Esophagus squamous epithelium (tissue), 5 donors: ENCODE measurements around the gene CHST7. TPM values are rescaled to one million over a fixed set of nuclear protein-coding genes. Genes with fewer than 3 reads are reported as not detected.

Experiments used
- DNase-seq: peaks from one replicate; lab custom pipeline; 2025; lab: John Stamatoyannopoulos, UW
- H3K27ac ChIP-seq, 4 donors: fragments of 200-600 bp; sonication (generic); one replicate each; pipeline ENCODE4 v1.5.1; 2016 to 2019; ENCODE audit warnings: mild to moderate bottlenecking in 1 of 4
- H3K27me3 ChIP-seq, 4 donors: fragments of 200-600 bp; sonication (generic); 1 replicate in 3 of 4; 2 replicates in 1 of 4; pipeline versions ENCODE4 v1.5.1 to v1.6.0; 2017 to 2021; ENCODE audit warnings: antibody characterized with exemption in 1 of 4
- H3K36me3 ChIP-seq, 3 donors: fragments of 200-600 bp; sonication (generic); one replicate each; pipeline ENCODE4 v1.5.1; 2016 to 2019
- H3K4me1 ChIP-seq, 3 donors: fragments of 200-600 bp; sonication (generic); one replicate each; pipeline ENCODE4 v1.5.1; 2017 to 2019
- H3K4me3 ChIP-seq, 4 donors: fragments of 200-600 bp; sonication (generic); 1 replicate in 3 of 4; 2 replicates in 1 of 4; pipeline ENCODE4 v1.5.1; 2016 to 2019; ENCODE audit warnings: mild to moderate bottlenecking in 2 of 4, moderate library complexity in 1 of 4
- H3K9me3 ChIP-seq, 3 donors: fragments of 200-600 bp; sonication (generic); one replicate each; pipeline ENCODE4 v1.5.1; 2016 to 2019
- CTCF ChIP-seq, 6 experiments: fragments of 450-650 bp in 4 of 6; fragments of 200-600 bp in 2 of 6; sonication (generic) in 2 of 6; IDR thresholded peaks; one replicate each; pipeline ENCODE4 v1.5.1; 2016 to 2019; ENCODE audit warnings: antibody characterized with exemption in 6 of 6, mild to moderate bottlenecking in 4 of 6, moderate library complexity in 4 of 6
- POLR2A ChIP-seq, 4 donors: fragments of 450-650 bp; IDR thresholded peaks; one replicate each; pipeline ENCODE4 v1.6.1; 2017; ENCODE audit warnings: antibody characterized with exemption in 4 of 4, mild to moderate bottlenecking in 4 of 4, moderate library complexity in 3 of 4
- WGBS, 2 donors: methylation state at CpG; one replicate each; pipeline ENCODE4 v1.1.5; 2018; 5-methylcytosine and 5-hydroxymethylcytosine counted together
- intact Hi-C: fragments of 100-400 bp; cut with DNase I; formaldehyde crosslinking; loops from one replicate; pipeline ENCODE4 v1.15.0; 2022
- total RNA-seq, 4 donors: library from RNA; depleted of rRNA; stranded (reverse); fragments of >200 nt; gene quantifications; one replicate each; pipeline ENCODE4 v1.1.0, GENCODE V29; 2016
- donor health status: DM: yes; HTN: yes; CAD: no.

Gene CHST7
- total RNA-seq, 4 donors from 2014 or later = 1.2 to 11.8 (median 3.9) TPM

DNA sequence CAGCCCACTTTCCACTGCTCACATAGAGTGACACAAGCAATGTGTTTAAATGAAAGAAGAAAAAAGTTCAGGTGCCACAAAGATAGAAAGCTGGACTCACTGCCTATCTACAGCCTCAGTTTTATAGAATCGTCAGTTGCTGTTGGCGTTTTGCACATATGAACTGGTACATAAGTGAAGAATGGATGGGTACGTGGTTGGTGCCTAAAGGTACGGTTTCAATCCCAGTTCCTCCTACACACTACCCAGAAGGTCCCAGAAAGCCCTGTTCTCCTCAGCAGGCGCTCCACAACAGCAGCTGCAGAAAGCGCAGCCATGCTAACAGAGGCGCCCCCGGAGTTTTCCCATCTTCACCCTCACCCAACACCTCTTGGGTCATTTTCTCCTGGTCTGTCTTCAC, 23.6 kb downstream of the CHST7 start:
- WGBS, 2 donors = 78 to 100% methylated on average over 5 to 8 of the region's 8 CpGs
- DNase-seq = no peak
- H3K27me3 ChIP-seq = no peaks in the 10 kb centered on the region
- intact Hi-C loops = no loop called here
- H3K27ac ChIP-seq = no peak overlapping the region
- no peaks in the 10 kb centered on the region for H3K36me3 ChIP-seq
- H3K4me3 ChIP-seq = no peak overlapping the region
- no peaks in the 10 kb centered on the region for H3K9me3 ChIP-seq
- H3K4me1 ChIP-seq = no peaks in the 10 kb centered on the region
- TF ChIP-seq CTCF (IDR thresholded peaks at IDR 0.05) (no peak), POLR2A (IDR thresholded peaks at IDR 0.05) (no peak)

GRCh38 chrX:46597771-46598170, 24.2 kb downstream of the CHST7 start:
- no peaks in the 10 kb centered on the region for H3K4me1 ChIP-seq
- H3K4me3 ChIP-seq = no peak overlapping the region
- no peak overlapping the region for H3K27ac ChIP-seq
- WGBS, 2 donors = 55 to 100% methylated on average over 1 to 6 of the region's 6 CpGs
- H3K27me3 ChIP-seq = no peaks in the 10 kb centered on the region
- TF ChIP-seq POLR2A (IDR thresholded peaks at IDR 0.05) = no peak
- no peak for DNase-seq
- intact Hi-C loops = no loop called here
- no peaks in the 10 kb centered on the region for H3K9me3 ChIP-seq
- no peaks in the 10 kb centered on the region for H3K36me3 ChIP-seq

- Histone ChIP-seq H3K27ac (no peak overlapping the region), H3K9me3 (no peaks in the 10 kb centered on the region), H3K27me3 (no peaks in the 10 kb centered on the region), H3K36me3 (no peaks in the 10 kb centered on the region), H3K4me3 (no peak overlapping the region), H3K4me1 (no peaks in the 10 kb centered on the region)
- intact Hi-C loops = no loop called here
- 0% methylated on average over 1 of the region's 1 CpG for WGBS, 2 donors
- DNase-seq = no peak
- TF ChIP-seq POLR2A (IDR thresholded peaks at IDR 0.05) (no peak), CTCF (IDR thresholded peaks at IDR 0.05) (no peak)
Observed at GRCh38 chrX:46599051-46599560, 25.5 kb downstream of the CHST7 start.

- 57 to 67% methylated on average over 6 of the region's 6 CpGs for WGBS, 2 donors
- no peaks in the 10 kb centered on the region for H3K4me1 ChIP-seq
- intact Hi-C loops = no loop called here
- no peaks in the 10 kb centered on the region for H3K9me3 ChIP-seq
- H3K4me3 ChIP-seq = no peak overlapping the region
- TF ChIP-seq CTCF (IDR thresholded peaks at IDR 0.05) = no peak
- TF ChIP-seq POLR2A (IDR thresholded peaks at IDR 0.05) = no peak
- no peak overlapping the region for H3K27ac ChIP-seq
- H3K36me3 ChIP-seq = no peaks in the 10 kb centered on the region
- no peaks in the 10 kb centered on the region for H3K27me3 ChIP-seq
- no peak for DNase-seq
Observed at GRCh38 chrX:46601283-46601682, 27.7 kb downstream of the CHST7 start.

DNA sequence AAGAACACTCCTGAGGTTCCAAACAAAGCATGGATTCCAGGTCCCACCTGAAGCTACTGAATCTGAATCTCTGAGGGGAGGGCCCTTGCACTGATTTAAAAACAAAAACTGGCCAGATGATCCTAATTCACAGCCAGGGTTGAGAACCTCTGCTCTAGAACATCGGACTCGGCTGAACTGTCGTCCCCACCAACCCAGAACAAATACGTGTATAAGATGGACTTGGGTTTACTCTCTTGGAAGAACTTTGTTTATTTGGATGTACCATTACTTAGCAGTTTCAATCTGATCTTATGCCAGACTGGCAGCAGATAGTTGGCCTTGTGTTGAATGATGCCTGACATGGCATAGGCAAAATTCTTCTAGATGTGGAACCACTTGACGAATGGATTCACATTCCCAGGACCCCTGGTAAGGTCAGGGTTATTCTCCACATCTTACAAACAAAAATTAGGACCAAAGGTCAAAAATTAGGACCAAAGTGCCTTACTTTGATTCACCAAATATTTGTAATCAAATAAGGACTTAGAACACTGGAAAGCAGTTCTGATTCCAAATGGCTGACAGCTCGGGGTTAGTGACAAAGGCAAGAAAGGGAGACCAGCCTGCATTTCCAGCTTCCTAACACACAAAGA, 29.0 kb downstream of the CHST7 start:
- 75 to 91% methylated on average over 5 to 6 of the region's 6 CpGs for WGBS, 2 donors
- no peak overlapping the region for H3K4me3 ChIP-seq
- H3K27me3 ChIP-seq = no peaks in the 10 kb centered on the region
- TF ChIP-seq POLR2A (IDR thresholded peaks at IDR 0.05) (no peak), CTCF (IDR thresholded peaks at IDR 0.05) (no peak)
- intact Hi-C loops = no loop called here
- no peaks in the 10 kb centered on the region for H3K36me3 ChIP-seq
- H3K27ac ChIP-seq = no peak overlapping the region
- no peak for DNase-seq
- H3K4me1 ChIP-seq = no peaks in the 10 kb centered on the region
- no peaks in the 10 kb centered on the region for H3K9me3 ChIP-seq
